HG02642 (cell line): ENCODE results near the gene SMIM28.

Experiments used
- ATAC-seq: cut with Tn5 transposase; IDR thresholded peaks from one replicate; pipeline ENCODE4 v1.9.1; 2021; ENCODE audit warnings: mild to moderate bottlenecking; ENCODE audit not compliant: unreplicated experiment, poor library complexity

Gene SMIM28

DNA sequence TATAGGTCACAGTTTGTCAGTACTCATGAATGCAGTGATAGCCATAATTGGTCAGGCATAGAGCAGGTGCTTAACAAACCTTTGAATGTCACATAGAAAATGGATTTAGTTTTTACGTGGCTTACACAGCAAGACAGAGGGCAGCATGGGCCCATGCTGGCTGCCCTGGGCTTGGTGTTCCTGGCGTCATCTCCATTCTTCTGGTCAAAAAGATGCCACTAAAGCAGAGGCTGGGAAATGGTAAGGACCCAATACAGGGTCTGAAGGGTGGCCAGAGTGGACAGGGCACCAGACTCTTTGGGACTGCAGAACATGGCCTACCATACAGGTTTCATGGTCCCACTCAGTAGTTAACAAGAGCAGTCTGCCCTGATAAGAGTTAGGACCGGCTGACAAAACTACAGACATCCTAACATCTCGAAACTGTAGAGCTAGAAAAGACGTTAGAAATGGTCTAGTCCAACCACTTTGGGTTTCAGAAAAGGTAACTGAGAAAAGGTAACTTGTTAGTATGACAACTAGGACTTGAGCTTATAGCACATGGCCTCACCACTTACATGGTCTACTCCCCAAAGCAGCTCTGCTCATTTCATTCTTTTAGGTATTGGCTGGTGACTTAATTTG lies 48.9 kb downstream of the SMIM28 start:
- no peak for ATAC-seq

- no peak for ATAC-seq
These were observed 50.0 kb downstream of the SMIM28 start for GRCh38 chr6:138427701-138428100.

DNA sequence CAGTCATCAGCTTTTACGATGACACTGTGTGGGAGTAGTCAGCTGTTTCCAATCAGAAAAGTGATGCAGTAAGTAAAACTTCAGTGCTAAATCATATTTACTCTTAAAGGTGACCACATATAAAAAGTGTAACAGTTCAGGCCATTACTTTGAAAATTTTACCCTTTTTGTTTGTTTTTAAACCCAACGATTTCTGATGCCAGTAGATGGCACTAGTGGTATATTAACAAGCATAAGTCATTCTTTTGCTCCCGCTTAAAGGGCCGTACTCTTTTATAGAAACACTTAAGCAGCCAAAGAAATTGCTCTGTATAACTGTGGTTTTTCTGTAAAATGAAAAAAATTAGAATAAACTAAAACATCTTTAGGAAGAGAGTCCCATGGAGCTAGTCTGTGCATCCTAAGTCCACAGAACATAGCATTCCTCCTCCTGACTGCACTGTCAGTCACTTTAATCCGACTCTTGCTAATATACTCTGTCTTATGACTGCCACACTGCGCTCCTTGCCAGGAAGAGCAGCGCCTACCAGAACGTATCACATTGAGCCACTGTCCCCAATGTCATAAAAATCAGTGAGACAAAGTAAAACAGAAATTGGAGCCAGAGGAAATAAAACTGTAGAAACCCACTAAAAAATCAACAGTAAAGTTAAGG lies 51.4 kb downstream of the SMIM28 start:
- ATAC-seq = no peak

DNA sequence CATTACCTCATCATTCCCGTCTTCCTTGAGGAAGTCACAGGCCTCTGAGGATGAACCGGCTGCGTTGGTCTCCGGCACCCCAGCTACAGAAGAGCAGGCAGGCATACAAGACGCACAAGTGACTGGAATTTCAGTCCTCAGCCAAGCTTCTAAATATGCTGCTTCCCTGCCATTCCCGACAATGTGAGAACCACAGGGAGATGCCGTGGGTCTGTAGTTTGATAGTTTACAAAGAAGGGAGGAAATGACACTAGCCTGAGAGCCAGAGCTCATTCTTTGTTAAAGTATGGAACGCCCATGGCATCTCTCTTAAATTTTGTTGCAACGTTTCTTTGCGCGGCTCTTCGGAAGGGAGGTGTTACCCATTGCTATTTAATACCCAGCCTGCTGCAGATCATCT lies 52.1 kb downstream of the SMIM28 start:
- no peak for ATAC-seq

DNA sequence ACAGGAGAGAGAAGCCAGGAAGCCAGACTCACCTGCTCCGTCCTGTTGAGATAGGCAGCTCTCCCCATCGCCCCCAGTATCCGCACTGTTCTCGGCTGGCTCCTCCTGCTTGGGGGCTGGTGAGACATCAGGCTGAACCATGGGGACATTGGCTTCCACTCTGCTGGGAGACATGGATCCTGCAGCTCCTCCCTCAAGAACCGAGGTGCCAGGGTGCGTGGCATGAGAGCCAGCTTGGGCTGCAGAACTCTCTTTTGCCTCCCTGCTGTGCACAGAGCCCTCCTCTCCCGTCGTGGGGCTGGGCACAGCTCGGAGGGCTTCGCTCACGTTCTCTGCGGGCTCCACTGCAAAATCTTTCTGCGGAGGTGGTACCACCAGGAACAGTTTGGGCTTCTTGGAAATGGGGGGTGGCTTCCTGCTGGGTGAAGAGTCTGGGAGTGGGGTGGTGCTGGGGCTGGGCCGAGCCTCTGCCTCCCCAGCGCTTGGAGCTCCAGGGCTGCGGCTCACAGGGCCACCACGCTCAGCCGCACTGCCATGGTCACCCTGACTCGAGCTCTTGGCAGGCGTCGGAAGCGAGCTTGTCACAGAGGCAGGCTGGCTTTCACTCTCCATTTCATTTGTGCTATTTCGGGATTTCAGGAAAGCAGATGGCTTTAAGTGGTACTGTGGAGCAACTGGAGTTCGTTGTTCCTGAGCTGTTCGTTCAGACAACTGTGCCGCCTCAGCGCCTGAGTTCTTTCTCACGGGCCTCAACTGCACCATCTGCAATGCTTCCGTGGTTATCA lies 52.8 kb downstream of the SMIM28 start:
- no peak for ATAC-seq

DNA sequence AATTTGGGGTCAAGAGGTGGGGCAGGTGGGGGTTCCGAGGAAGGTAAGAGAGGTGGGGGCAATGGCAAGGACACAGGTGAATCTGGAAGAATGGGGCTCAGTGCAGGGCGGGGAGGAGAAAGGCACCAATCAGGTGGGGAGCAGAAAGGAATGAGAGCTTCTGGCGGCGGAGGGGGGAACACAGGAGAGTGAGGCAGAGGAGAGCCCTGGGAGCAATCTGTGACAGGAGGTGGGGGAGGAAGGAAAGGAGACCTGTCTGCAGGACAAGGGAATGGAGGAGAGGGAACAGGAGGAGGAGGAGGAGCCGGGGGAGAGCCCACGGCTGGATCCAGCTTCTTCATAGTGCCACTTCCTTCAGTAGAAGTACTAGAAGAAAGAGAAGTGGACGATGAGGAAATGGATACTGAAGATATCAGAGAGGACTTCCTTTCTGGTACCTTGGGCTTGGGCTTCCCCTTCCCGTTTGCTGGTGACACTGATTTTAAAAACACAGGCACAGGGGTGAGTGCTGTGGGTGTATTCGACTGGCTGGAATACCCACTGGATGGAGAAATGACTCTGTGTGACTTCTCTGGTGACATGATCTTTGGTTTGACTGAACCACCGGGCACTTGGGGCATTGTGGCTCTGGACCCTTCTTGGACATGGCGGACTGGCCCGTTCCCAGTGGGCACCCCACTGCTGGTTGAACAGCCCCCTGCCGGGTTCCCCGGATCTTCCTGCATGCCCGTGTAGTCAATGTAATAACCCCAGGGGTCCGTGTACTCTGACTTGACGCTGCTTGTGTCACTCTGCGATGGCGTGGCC lies 53.8 kb downstream of the SMIM28 start:
- ATAC-seq = no peak

- ATAC-seq = no peak
These were observed 54.3 kb downstream of the SMIM28 start for GRCh38 chr6:138432063-138432356.
